Measurements from ENCODE around the gene JUP. TPM values are rescaled to one million over a fixed set of nuclear protein-coding genes. Genes with fewer than 3 reads are reported as not detected.

Gene JUP
- total RNA-seq, 2 donors from 2014 or later, result 146 to 266 TPM

GRCh38 chr17:41734949-41735313 is 51.6 kb downstream of the JUP start:
- intact Hi-C loops (cut with DNase I), result loop anchor here (10.0 kb wide), 1 partner anchor 150 kb away; no protein-coding TSS in a partner anchor
- H3K4me1 ChIP-seq (replicated peaks), result no peaks in the 10 kb centered on the region
- H3K27ac ChIP-seq, result no peak overlapping the region
- H3K9me3 ChIP-seq, result no peaks in the 10 kb centered on the region
- WGBS, result 3% methylated on average over 23 of the region's 23 CpGs
- H3K27me3 ChIP-seq (replicated peaks; ENCODE audit: insufficient read depth), result peaks cover 6% of the 10 kb centered on the region
- no peaks in the 10 kb centered on the region for H3K36me3 ChIP-seq
- DNase-seq (ENCODE audit: low spot score), result no peak
- H3K4me3 ChIP-seq, result peak overlapping the region; percentile 31 to 48
- TF ChIP-seq POLR2A (IDR thresholded peaks at IDR 0.05), result no peak
- TF ChIP-seq CTCF (IDR thresholded peaks at IDR 0.05), result no peak
- no peak for TF ChIP-seq POLR2AphosphoS5 (IDR thresholded peaks at IDR 0.05)

GRCh38 chr17:41734139-41734948 is 52.2 kb downstream of the JUP start, which contains the start of gene HAP1:
TSS of gene HAP1 (minus strand) at chr17:41734643. CDS start at chr17:41734634, 9 bp downstream.
- peak; percentile 85 for TF ChIP-seq POLR2AphosphoS5 (IDR thresholded peaks at IDR 0.05)
- peak; percentile 69 for TF ChIP-seq POLR2A (IDR thresholded peaks at IDR 0.05)
- TF ChIP-seq CTCF (IDR thresholded peaks at IDR 0.05), result no peak
- peak within 1 kb of the TSS; percentile 31 to 48 for H3K4me3 ChIP-seq
- intact Hi-C loops (cut with DNase I), result loop anchor here (10.0 kb wide), 1 partner anchor 150 kb away; no protein-coding TSS in a partner anchor
- under 1% methylated on average over 64 of the region's 77 CpGs for WGBS
- peak; percentile 39 for DNase-seq (ENCODE audit: low spot score)
- H3K27me3 ChIP-seq (replicated peaks; ENCODE audit: insufficient read depth), result peaks cover 6% of the 10 kb centered on the region
- H3K27ac ChIP-seq, result no peak within 1 kb of the TSS
- no peaks in the 10 kb centered on the region for H3K9me3 ChIP-seq
- H3K36me3 ChIP-seq, result no peaks in the 10 kb centered on the region
- no peaks in the 10 kb centered on the region for H3K4me1 ChIP-seq (replicated peaks)

- intact Hi-C loops (cut with DNase I), result loop anchor here (10.0 kb wide), 1 partner anchor 151 kb away; no protein-coding TSS in a partner anchor
Observed at GRCh38 chr17:41733348-41734138, 53.0 kb downstream of the JUP start.

GRCh38 chr17:41731836-41732235 is 54.7 kb downstream of the JUP start:
- no peak for TF ChIP-seq POLR2A (IDR thresholded peaks at IDR 0.05)
- no peak for TF ChIP-seq CTCF (IDR thresholded peaks at IDR 0.05)
- no peak for TF ChIP-seq POLR2AphosphoS5 (IDR thresholded peaks at IDR 0.05)

More at GRCh38 chr17:41733348-41734138, 53.0 kb downstream of the JUP start:
- H3K36me3 ChIP-seq, result no peaks in the 10 kb centered on the region
- no peaks in the 10 kb centered on the region for H3K4me1 ChIP-seq (replicated peaks)
- WGBS, result 21% methylated on average over 31 of the region's 40 CpGs
- DNase-seq (ENCODE audit: low spot score), result no peak
- peak overlapping the region in 1 of 2 donors; percentile 48 for H3K4me3 ChIP-seq
- H3K9me3 ChIP-seq, result no peaks in the 10 kb centered on the region
- TF ChIP-seq POLR2A (IDR thresholded peaks at IDR 0.05), result no peak
- no peak for TF ChIP-seq CTCF (IDR thresholded peaks at IDR 0.05)
- TF ChIP-seq POLR2AphosphoS5 (IDR thresholded peaks at IDR 0.05), result no peak
- no peak overlapping the region for H3K27ac ChIP-seq
- H3K27me3 ChIP-seq (replicated peaks; ENCODE audit: insufficient read depth), result peaks cover 6% of the 10 kb centered on the region

More at GRCh38 chr17:41731836-41732235, 54.7 kb downstream of the JUP start:
- Histone ChIP-seq H3K9me3 (no peaks in the 10 kb centered on the region), H3K36me3 (no peaks in the 10 kb centered on the region), H3K27me3 (replicated peaks; ENCODE audit: insufficient read depth) (peaks cover 6% of the 10 kb centered on the region), H3K27ac (no peak overlapping the region), H3K4me3 (no peak overlapping the region), H3K4me1 (replicated peaks) (no peaks in the 10 kb centered on the region)
- intact Hi-C loops (cut with DNase I), result loop anchor here (10.0 kb wide), 1 partner anchor 153 kb away; no protein-coding TSS in a partner anchor
- DNase-seq (ENCODE audit: low spot score), result no peak
- WGBS, result 76% methylated on average over 3 of the region's 3 CpGs
